ENCODE results near the gene CERS4.

GRCh38 chr19:8307400-8307964 lies 98.3 kb downstream of the CERS4 start:
- no peak for TF ChIP-seq POLR2A (IDR thresholded peaks at IDR 0.05; ENCODE audit: extremely low read depth, insufficient read length)
- TF ChIP-seq CTCF (IDR thresholded peaks at IDR 0.05; ENCODE audit: low read depth, low read length), result no peak

All from NB4 (cell line).